ENCODE data around the gene IRF8.

The IRF8 gene

DNA sequence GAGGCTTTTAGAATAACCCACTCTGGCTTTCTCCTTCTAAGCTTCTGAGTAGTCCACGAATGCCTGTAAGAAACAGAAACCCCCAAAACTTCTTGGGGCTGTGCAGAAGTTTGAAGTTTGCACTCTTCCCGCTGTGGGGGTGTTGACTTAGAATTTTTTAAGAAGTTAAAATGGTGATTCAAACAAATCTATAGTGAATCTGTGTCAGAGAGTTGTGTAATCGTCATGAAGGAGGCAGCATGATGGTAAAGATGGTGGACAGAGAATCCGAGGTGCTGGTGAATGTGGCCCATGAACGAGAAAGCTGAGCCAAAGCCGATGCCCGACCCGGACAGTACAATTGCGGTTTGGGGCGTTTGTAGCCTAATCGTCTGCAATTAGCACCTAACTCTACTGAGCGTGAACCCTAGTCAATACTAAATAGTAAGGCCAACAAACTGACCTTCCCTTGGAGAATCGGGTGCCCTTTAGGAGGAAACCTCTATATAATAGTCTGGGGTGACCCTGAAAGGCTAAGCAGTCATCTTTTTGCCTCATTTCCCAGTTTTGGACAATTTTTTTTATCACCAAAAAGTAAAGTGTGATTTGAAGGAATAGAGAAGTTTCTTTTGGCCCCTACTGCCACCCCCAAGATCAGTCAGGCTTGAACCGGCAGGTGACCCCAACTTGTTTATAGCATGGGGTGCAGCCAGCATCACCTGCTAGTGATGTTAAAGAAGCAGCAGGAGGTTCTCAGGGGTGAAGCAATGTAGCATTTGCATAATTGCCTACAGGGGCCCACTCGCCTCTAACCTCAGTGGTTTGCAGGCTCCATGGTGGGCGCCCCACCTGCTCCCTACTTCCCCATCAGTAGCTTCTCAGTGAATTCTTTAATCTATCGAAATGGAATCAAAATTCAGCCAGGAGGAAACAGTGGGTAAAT lies 11.2 kb downstream of the IRF8 start:
- DNase-seq (ENCODE audit: extremely low spot score, insufficient read length, low read depth) (no peak), FAIRE-seq (peak; percentile 45)

- FAIRE-seq: no peak
- DNase-seq (ENCODE audit: extremely low spot score, insufficient read length, low read depth): no peak
Measured at GRCh38 chr16:85910854-85911247, 11.9 kb downstream of the IRF8 start.

GRCh38 chr16:85911251-85911930 lies 12.4 kb downstream of the IRF8 start:
- FAIRE-seq (no peak), DNase-seq (ENCODE audit: extremely low spot score, insufficient read length, low read depth) (no peak)

DNA sequence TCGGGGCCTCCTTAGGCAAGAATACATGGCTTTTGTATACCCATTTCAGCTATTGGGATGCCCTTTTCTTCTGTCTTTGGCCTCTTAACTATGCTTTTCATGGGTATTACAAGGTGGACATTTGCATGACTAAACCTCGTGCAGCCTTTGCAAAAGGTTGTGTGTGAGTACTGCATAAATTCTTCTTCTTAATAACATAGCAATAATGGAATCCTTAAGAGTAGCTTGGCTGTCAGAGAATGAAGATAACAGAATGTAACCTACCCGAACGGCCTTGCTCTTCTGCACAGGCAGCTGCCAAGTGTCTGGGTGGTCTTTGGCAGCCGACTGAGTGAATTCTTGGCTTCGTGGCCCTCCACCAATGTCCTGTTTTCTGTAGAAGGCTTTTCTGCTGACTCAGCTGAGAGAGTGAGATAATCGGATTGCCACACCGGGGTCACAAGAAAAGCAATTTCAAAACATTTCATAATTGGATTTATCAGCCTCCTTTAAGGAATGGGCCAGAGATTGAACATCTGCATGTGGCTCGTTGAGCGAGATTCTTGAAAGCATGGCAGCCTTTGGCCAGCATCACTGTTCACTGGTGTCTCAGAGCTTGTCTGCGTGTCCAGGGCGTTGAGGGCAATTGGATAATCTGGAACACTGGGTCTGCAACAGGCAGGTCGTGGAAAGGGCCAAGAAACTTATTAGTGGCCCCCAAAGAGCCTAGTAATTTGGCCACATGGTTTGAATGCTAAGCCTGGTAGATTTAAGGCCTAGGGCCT lies 13.4 kb downstream of the IRF8 start:
- DNase-seq (ENCODE audit: extremely low spot score, insufficient read length, low read depth): no peak
- no peak for FAIRE-seq

GRCh38 chr16:85913141-85913601 lies 14.2 kb downstream of the IRF8 start:
- FAIRE-seq: no peak
- no peak for DNase-seq (ENCODE audit: extremely low spot score, insufficient read length, low read depth)

GRCh38 chr16:85913688-85914422 lies 14.9 kb downstream of the IRF8 start:
- FAIRE-seq: no peak
- DNase-seq (ENCODE audit: extremely low spot score, insufficient read length, low read depth): no peak

GRCh38 chr16:85914423-85914794 lies 15.4 kb downstream of the IRF8 start:
- no peak for FAIRE-seq
- no peak for DNase-seq (ENCODE audit: extremely low spot score, insufficient read length, low read depth)

- DNase-seq (ENCODE audit: extremely low spot score, insufficient read length, low read depth) (no peak), FAIRE-seq (no peak)
Measured at GRCh38 chr16:85915125-85915845, 16.3 kb downstream of the IRF8 start.

DNA sequence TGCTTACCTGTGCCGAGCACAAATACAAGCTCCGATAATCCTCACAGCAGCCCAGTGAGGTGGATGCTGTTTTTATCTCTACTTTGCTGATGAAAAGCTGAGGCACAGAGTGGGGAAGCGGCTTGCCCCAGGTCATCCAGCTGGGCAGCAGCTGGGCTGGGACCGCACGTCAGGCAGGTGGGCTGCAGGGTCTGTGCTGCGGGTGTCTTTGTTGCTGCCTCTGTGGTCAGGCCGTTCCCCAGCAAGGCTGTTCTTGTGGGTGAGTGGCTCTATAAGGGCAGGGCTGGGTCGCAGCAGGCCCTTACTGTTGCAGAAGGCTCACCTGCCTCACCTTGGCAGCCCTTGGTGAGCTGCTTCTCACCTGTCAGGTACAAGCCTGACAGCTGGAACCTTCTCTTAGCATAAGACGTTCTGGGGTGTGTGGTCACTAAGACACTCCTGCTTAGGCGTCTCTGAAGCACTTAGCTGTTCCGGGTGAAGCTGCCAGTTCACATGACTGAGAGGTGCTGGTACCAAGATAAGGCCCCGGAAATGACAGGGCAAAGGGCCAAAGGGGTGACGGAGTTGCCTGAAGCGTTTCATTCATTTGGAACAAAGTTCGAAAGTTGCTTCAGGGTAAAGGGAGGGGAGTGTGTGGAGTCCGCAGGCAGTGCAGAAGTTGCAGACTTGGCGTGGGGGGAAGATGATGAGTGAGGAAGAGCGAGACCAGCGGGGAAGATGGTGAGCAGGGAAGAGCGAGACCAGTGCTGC lies 17.4 kb downstream of the IRF8 start:
- DNase-seq (ENCODE audit: extremely low spot score, insufficient read length, low read depth) (no peak), FAIRE-seq (no peak)

GRCh38 chr16:85917012-85917411 lies 18.1 kb downstream of the IRF8 start:
- DNase-seq (ENCODE audit: extremely low spot score, insufficient read length, low read depth) (no peak), FAIRE-seq (no peak)

- DNase-seq (ENCODE audit: extremely low spot score, insufficient read length, low read depth) (no peak), FAIRE-seq (peak; percentile 50)
Measured at GRCh38 chr16:85917959-85918358, 19.0 kb downstream of the IRF8 start.

- FAIRE-seq: no peak
- DNase-seq (ENCODE audit: extremely low spot score, insufficient read length, low read depth): no peak
Measured at GRCh38 chr16:85918436-85918835, 19.5 kb downstream of the IRF8 start.

DNA sequence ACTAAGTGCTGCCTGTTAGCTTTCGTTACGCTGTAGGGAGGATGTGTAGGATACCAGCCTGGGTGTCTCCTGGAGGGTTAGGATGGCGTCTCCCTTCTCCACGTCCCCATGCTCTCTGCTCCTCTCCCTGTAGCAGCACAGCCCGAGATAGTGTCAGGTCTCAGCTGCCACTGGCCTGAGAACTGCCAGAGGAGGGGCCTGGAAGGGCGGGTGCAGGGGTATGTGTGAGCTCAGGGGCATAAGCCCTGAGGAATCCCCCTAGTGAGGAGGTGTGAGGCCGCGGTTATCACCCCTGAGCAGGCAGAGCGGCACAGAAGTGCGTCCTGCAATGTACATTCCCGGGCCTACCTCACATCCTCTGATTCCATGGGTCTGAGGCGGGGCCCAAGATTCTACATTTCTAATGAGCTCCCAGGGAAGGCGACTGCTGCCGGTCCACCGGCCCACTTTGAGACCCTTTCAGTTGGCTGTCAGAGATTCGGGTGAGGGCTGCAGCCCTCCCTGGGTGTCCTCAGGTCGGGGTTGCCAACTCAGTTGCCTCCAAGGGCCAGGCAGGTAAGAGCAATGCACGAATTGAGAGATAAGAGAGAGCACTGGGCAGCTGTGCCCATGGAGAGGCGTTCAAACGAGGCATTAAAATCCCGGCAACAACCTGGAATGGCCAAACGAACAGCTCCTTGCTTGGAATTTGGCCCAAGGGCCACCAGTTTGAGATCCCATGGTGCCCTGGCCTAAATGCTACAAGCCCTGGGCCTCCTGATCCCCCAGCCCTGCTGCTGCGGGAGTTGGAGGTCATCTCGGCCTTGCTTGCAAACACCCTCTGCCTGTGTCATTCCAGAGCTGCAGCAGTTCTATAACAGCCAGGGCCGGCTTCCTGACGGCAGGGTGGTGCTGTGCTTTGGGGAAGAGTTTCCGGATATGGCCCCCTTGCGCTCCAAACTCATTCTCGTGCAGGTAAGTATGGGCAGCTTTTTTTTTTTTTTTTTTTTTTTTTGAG lies 20.6 kb downstream of the IRF8 start:
- FAIRE-seq (no peak), DNase-seq (ENCODE audit: extremely low spot score, insufficient read length, low read depth) (no peak)

DNA sequence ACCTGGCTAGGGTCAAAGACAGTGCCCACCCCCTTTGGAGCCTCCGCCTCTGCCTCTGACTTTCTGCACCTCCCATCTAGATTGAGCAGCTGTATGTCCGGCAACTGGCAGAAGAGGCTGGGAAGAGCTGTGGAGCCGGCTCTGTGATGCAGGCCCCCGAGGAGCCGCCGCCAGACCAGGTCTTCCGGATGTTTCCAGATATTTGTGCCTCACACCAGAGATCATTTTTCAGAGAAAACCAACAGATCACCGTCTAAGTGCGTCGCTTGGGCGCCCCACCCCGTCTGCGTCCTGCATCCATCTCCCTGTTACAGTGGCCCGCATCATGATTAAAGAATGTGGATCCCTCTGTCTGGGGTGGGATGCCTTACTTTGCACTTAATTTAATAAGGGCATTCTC lies 22.1 kb downstream of the IRF8 start:
- FAIRE-seq (no peak), DNase-seq (ENCODE audit: extremely low spot score, insufficient read length, low read depth) (no peak)

DNA sequence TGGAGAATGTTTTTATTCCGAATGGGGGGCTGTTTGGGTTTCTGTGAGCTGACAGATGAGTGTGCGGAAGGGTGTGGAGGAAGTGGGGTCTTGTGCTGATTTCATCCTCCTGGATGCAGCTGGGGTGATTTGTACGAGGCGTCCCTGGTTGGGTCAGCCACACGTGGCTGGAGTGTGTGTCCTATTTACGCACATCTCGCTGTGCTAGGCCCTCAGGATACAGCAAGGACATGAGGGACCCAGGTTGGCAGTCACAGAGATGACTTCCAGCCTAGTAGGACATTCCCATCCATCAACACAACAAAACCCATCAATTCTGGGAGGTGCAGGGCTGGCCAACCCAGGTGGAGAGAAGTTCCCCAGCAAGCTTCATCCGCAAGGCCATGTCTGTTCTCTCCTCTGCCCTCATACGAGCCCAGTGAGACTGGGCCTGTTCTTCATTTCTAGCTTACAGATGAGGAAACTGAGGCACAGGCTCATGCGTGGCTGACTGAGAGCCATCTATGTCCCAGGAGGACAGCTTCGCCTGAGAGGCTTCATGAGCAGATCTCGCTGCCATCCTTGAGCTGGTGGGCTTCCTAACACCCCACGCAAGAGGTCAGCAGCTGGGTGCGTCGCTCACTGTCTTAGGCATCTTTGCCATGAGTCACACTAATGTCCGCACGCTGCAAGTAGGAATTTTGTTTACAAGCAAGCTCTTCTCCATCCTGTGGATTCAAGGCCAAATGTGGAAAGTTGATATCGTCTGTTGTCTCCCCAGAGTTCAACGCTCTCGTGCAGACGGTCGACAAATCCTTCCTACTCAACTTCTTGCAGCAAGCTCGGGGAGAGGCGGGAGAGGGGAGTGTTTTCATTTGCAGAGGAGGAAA lies 24.4 kb downstream of the IRF8 start:
- FAIRE-seq (no peak), DNase-seq (ENCODE audit: extremely low spot score, insufficient read length, low read depth) (no peak)

DNA sequence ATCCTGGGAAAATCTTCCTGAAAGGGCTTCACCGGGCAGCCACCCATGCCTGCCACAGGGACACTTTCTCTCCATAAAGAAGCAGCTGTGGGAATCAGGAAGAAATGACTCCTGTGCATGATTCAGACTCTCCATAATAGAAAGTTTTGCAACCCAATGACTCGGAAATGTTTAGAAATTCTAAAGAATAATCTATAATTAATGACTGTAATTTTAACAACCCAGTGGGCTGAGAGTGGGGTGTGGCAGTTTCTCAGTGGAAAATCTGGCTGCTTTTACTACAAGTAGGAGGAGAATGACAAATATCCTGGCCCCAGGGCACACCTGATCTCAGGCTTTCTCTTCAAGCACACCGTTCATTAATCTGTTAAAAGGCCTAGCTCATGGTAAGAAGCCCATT lies 25.7 kb downstream of the IRF8 start:
- FAIRE-seq: no peak
- no peak for DNase-seq (ENCODE audit: extremely low spot score, insufficient read length, low read depth)

DNA sequence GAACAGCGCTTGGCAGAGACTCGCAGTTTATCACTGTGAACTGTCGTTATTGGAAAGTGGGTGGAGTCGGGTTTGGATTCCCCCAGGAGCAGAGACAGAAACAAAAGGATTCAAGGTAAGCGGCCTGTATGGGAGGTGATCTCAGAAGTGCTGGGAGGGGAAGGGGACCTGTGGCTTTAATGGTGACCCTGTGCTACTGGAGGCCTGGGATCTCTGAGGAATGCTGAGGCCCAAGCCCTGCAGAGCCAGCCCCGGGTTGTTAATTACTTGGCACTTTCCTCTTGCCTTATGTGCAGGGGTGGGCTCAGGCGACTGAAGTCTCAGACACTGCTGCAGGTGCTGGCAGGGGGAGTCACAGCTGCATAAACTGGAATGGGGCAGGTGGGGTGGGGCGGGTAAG lies 27.4 kb downstream of the IRF8 start:
- DNase-seq (ENCODE audit: extremely low spot score, insufficient read length, low read depth) (no peak), FAIRE-seq (no peak)
